Fibroblast of gingiva (primary cell): ENCODE results near the gene LRRFIP1.

Experiments
- DNase-seq: peaks from one replicate; pipeline ENCODE4 v3.0.0-alpha.2; 2011; ENCODE audit warnings: low read depth

Gene LRRFIP1

GRCh38 chr2:237704501-237705434, 77.4 kb downstream of the LRRFIP1 start:
- peak; percentile 73 for DNase-seq

GRCh38 chr2:237706257-237706656, 78.9 kb downstream of the LRRFIP1 start:
- DNase-seq, result no peak

- DNase-seq, result no peak
These were observed 80.6 kb downstream of the LRRFIP1 start for GRCh38 chr2:237708065-237708398.

GRCh38 chr2:237708491-237708890, 81.1 kb downstream of the LRRFIP1 start:
- DNase-seq, result no peak

- no peak for DNase-seq
These were observed 81.6 kb downstream of the LRRFIP1 start for GRCh38 chr2:237708961-237709360.

GRCh38 chr2:237711458-237712150, 84.2 kb downstream of the LRRFIP1 start:
- DNase-seq, result no peak

- no peak for DNase-seq
These were observed 85.3 kb downstream of the LRRFIP1 start for GRCh38 chr2:237712477-237713377.

- peak; percentile 35 for DNase-seq
These were observed 87.5 kb downstream of the LRRFIP1 start for GRCh38 chr2:237714690-237715458.

- DNase-seq, result no peak
These were observed 88.1 kb downstream of the LRRFIP1 start for GRCh38 chr2:237715459-237715947.

GRCh38 chr2:237716011-237716410, 88.6 kb downstream of the LRRFIP1 start:
- DNase-seq, result no peak

GRCh38 chr2:237717366-237718276, 90.2 kb downstream of the LRRFIP1 start:
- DNase-seq, result peak; percentile 25

GRCh38 chr2:237718277-237718634, 90.9 kb downstream of the LRRFIP1 start:
- no peak for DNase-seq

- no peak for DNase-seq
These were observed 93.1 kb downstream of the LRRFIP1 start for GRCh38 chr2:237720444-237720843.

- DNase-seq, result no peak
These were observed 93.6 kb downstream of the LRRFIP1 start for GRCh38 chr2:237720957-237721356.

GRCh38 chr2:237721458-237721857, 94.1 kb downstream of the LRRFIP1 start:
- no peak for DNase-seq

GRCh38 chr2:237722616-237723015, 95.2 kb downstream of the LRRFIP1 start:
- DNase-seq, result no peak

- DNase-seq, result no peak
These were observed 95.6 kb downstream of the LRRFIP1 start for GRCh38 chr2:237723023-237723422.

GRCh38 chr2:237723602-237724001, 96.2 kb downstream of the LRRFIP1 start:
- DNase-seq, result peak; percentile 18

- no peak for DNase-seq
These were observed 97.6 kb downstream of the LRRFIP1 start for GRCh38 chr2:237724811-237725478.

- DNase-seq, result no peak
These were observed 98.3 kb downstream of the LRRFIP1 start for GRCh38 chr2:237725661-237726060.
